H1 (cell line): ENCODE results near the gene IGLL1. TPM values are rescaled to one million over a fixed set of nuclear protein-coding genes. Genes with fewer than 3 reads are reported as not detected.
"Not testable (repeated sequence)": the region's sequence is repeated elsewhere in the genome, so short reads cannot be mapped to it uniquely, and the experiment has no call there.

Experiments
- CTCF ChIA-PET: fragments of 300-600 bp; sonication (Branson Sonifier 250); formaldehyde crosslinking; loops from one replicate; lab custom pipeline; 2021; ENCODE audit not compliant: partially characterized antibody; lab: Charles Lee
- POLR2A ChIA-PET: fragments of 300-600 bp; sonication (Branson Sonifier 250); formaldehyde crosslinking; loops from one replicate; lab custom pipeline; 2021; ENCODE audit warnings: inconsistent platforms; ENCODE audit not compliant: partially characterized antibody; lab: Charles Lee
- DNase-seq, 2 experiments: peaks; one replicate each; pipeline versions ENCODE4 v3.0.0 to v3.0.0-alpha.2; 2010 to 2022; ENCODE audit warnings: low spot score in 2 of 2, low read depth in 1 of 2, mixed read lengths in 1 of 2
- FAIRE-seq: peaks from 2 replicates; lab custom pipeline; 2011; peaks lifted over from hg19 to GRCh38; lab: Jason Lieb, UNC
- H2AFZ ChIP-seq: 2 replicates; pipeline ENCODE4 v1.8.1; 2012; ENCODE audit warnings: low read length, inconsistent platforms
- H2AK5ac ChIP-seq: 2 replicates; pipeline ENCODE4 v1.6.1; 2013; ENCODE audit warnings: low read depth, low read length
- H2BK120ac ChIP-seq: replicated peaks from 2 replicates; pipeline ENCODE3; 2013; ENCODE audit warnings: low read depth, low read length, inconsistent platforms
- H2BK12ac ChIP-seq: 2 replicates; pipeline ENCODE4 v1.6.1; 2013; ENCODE audit warnings: low read depth, low read length
- H2BK15ac ChIP-seq: 2 replicates; pipeline ENCODE4 v1.6.1; 2013; ENCODE audit warnings: low read length
- H2BK20ac ChIP-seq: 2 replicates; pipeline ENCODE4 v1.6.1; 2013; ENCODE audit warnings: low read length
- H2BK5ac ChIP-seq: 2 replicates; pipeline ENCODE4 v1.6.1; 2013; ENCODE audit warnings: low read depth, low read length
- H3K14ac ChIP-seq: 2 replicates; pipeline ENCODE4 v1.6.1; 2013; ENCODE audit warnings: inconsistent platforms; ENCODE audit not compliant: insufficient read length
- H3K18ac ChIP-seq: 2 replicates; pipeline ENCODE4 v1.6.1; 2013; ENCODE audit warnings: low read length; ENCODE audit errors: extremely low read depth
- H3K23ac ChIP-seq: 2 replicates; pipeline ENCODE4 v1.6.1; 2013; ENCODE audit warnings: inconsistent platforms; ENCODE audit not compliant: insufficient read length
- H3K23me2 ChIP-seq: 2 replicates; pipeline ENCODE4 v1.6.1; 2013; ENCODE audit warnings: low read depth, low read length
- H3K27ac ChIP-seq: 2 replicates; pipeline ENCODE4 v1.6.1; 2011; ENCODE audit warnings: low read depth, low read length, inconsistent platforms
- H3K27me3 ChIP-seq, 4 experiments: replicated peaks in 1 of 4; 1 replicate in 1 of 4; 2 replicates in 3 of 4; pipeline versions ENCODE4 v1.6.1 to v1.8.1; 2011 to 2013; ENCODE audit warnings: low read length in 3 of 4, mild to moderate bottlenecking in 3 of 4, inconsistent platforms in 2 of 4, mixed read lengths in 2 of 4, moderate library complexity in 1 of 4; ENCODE audit not compliant: control insufficient read depth in 3 of 4, insufficient read depth in 3 of 4; ENCODE audit errors: extremely low read depth in 1 of 4
- H3K36me3 ChIP-seq, 4 experiments: 2 replicates each; pipeline versions ENCODE4 v1.6.1 to v1.8.1; 2011 to 2013; ENCODE audit warnings: mild to moderate bottlenecking in 4 of 4, low read length in 3 of 4, moderate library complexity in 2 of 4, control low read depth in 1 of 4, inconsistent platforms in 1 of 4; ENCODE audit not compliant: insufficient read depth in 4 of 4, control insufficient read depth in 2 of 4
- H3K4ac ChIP-seq: replicated peaks from 2 replicates; pipeline ENCODE3; 2013; ENCODE audit warnings: low read length, low read depth, mixed read lengths, inconsistent platforms; ENCODE audit not compliant: insufficient read length
- H3K4me1 ChIP-seq, 4 experiments: replicated peaks in 1 of 4; 1 replicate in 1 of 4; 2 replicates in 3 of 4; pipeline versions ENCODE4 v1.6.1 to v1.8.1; 2011 to 2013; ENCODE audit warnings: low read length in 3 of 4, inconsistent platforms in 2 of 4, mixed read lengths in 1 of 4; ENCODE audit not compliant: insufficient read depth in 4 of 4, control insufficient read depth in 3 of 4
- H3K4me2 ChIP-seq, 2 experiments: 2 replicates each; pipeline versions ENCODE4 v1.6.1 to v1.8.1; 2011 to 2013; ENCODE audit warnings: low read depth in 2 of 2, low read length in 2 of 2, control low read depth in 1 of 2, inconsistent platforms in 1 of 2, mild to moderate bottlenecking in 1 of 2; ENCODE audit not compliant: insufficient read depth in 1 of 2
- H3K4me3 ChIP-seq, 4 experiments: fragments of 200-600, 300-600 bp in 1 of 4; sonication (generic), shearing (Covaris generic), sonication (Bioruptor Twin) in 1 of 4; 2 replicates each; pipeline versions ENCODE4 v1.5.1 to v1.8.1; 2011 to 2016; ENCODE audit warnings: low read length in 4 of 4, low read depth in 3 of 4, control low read depth in 2 of 4, inconsistent platforms in 2 of 4, mild to moderate bottlenecking in 2 of 4, mixed read lengths in 1 of 4, moderate library complexity in 1 of 4; ENCODE audit not compliant: insufficient read depth in 2 of 4; ENCODE audit errors: extremely low read depth in 1 of 4
- H3K56ac ChIP-seq: replicated peaks from 2 replicates; pipeline ENCODE3; 2013; ENCODE audit warnings: low read depth, mild to moderate bottlenecking, mixed read lengths, low read length, inconsistent platforms; ENCODE audit not compliant: insufficient read length
- H3K79me1 ChIP-seq: 2 replicates; pipeline ENCODE4 v1.6.1; 2013; ENCODE audit warnings: low read depth, low read length, control low read depth
- H3K79me2 ChIP-seq, 2 experiments: 2 replicates each; pipeline versions ENCODE4 v1.6.1 to v1.8.1; 2012 to 2013; ENCODE audit warnings: low read length in 2 of 2, mild to moderate bottlenecking in 2 of 2, inconsistent platforms in 1 of 2; ENCODE audit not compliant: insufficient read depth in 2 of 2, control insufficient read depth in 1 of 2
- H3K9ac ChIP-seq, 4 experiments: replicated peaks in 1 of 4; 1 replicate in 1 of 4; 2 replicates in 3 of 4; pipeline versions ENCODE4 v1.6.1 to v1.8.1; 2011 to 2013; ENCODE audit warnings: low read depth in 3 of 4, low read length in 3 of 4, control low read depth in 2 of 4, mild to moderate bottlenecking in 2 of 4, moderate library complexity in 2 of 4, inconsistent platforms in 1 of 4; ENCODE audit errors: extremely low read depth in 1 of 4
- H3K9me3 ChIP-seq, 2 experiments: 2 replicates each; pipeline versions ENCODE4 v1.6.1 to v1.8.1; 2012 to 2013; ENCODE audit warnings: mild to moderate bottlenecking in 2 of 2, moderate library complexity in 2 of 2, control low read depth in 1 of 2, inconsistent platforms in 1 of 2, low read depth in 1 of 2, low read length in 1 of 2, mixed read lengths in 1 of 2; ENCODE audit not compliant: insufficient read depth in 2 of 2
- H4K20me1 ChIP-seq, 2 experiments: replicated peaks in 1 of 2; 2 replicates each; pipeline versions ENCODE3 to v1.8.1; 2011 to 2013; ENCODE audit warnings: inconsistent platforms in 2 of 2, low read length in 2 of 2, mild to moderate bottlenecking in 1 of 2; ENCODE audit not compliant: insufficient read depth in 2 of 2, control insufficient read depth in 1 of 2
- H4K5ac ChIP-seq: 2 replicates; pipeline ENCODE4 v1.6.1; 2013; ENCODE audit warnings: low read length, low read depth, mixed read lengths, inconsistent platforms; ENCODE audit not compliant: insufficient read length
- H4K8ac ChIP-seq: 2 replicates; pipeline ENCODE4 v1.8.0; 2013; ENCODE audit warnings: mild to moderate bottlenecking, moderate library complexity, low read length, inconsistent platforms; ENCODE audit not compliant: insufficient read depth; ENCODE audit errors: extremely low read depth
- H4K91ac ChIP-seq: replicated peaks from 2 replicates; pipeline ENCODE3; 2013; ENCODE audit warnings: low read length, mixed read lengths, inconsistent platforms; ENCODE audit not compliant: insufficient read length
- RFX5 ChIP-seq: IDR thresholded peaks from 2 replicates; pipeline ENCODE4 v1.6.1; 2011; ENCODE audit warnings: low read depth, low read length, improper control_type of control experiment, borderline replicate concordance
- WGBS, 2 experiments: shearing (Covaris generic) in 1 of 2; methylation state at CpG; one replicate each; pipeline versions ENCODE4 v1.1.6 to v1.1.7; 2013 to 2015; ENCODE audit warnings: low lambda C conversion rate in 2 of 2, mixed read lengths in 2 of 2, inconsistent platforms in 1 of 2, low coverage in 1 of 2, missing lambda C conversion rate in 1 of 2; ENCODE audit not compliant: insufficient replicate concordance in 2 of 2, insufficient coverage in 1 of 2, insufficient read length in 1 of 2; ENCODE audit errors: extremely low coverage in 1 of 2, missing lambda C conversion rate in 1 of 2; 5-methylcytosine and 5-hydroxymethylcytosine counted together
- polyA plus RNA-seq, 7 experiments: library from polyadenylated mRNA; depleted of rRNA in 3 of 7; stranded (reverse) in 5 of 7; unstranded in 2 of 7; fragments of >200 nt in 5 of 7; fragments of 200-250 nt in 2 of 7; gene quantifications; 1 replicate in 5 of 7; 2 replicates in 1 of 7; 4 replicates in 1 of 7; pipeline versions ENCODE4 v1.2.1 to v1.2.3, GENCODE V29; 2011 to 2013; ENCODE audit warnings: missing spikeins in 2 of 7, mixed read lengths in 2 of 7
- total RNA-seq: library from RNA; stranded (reverse); fragmentation: NEBNext Ultra II Directional; extraction: Animal tissue kit (Norgen Biotek cat#: 25700); gene quantifications from 2 replicates; pipeline ENCODE4 v1.2.1, GENCODE V29; 2021

Gene IGLL1
- total and polyA plus RNA-seq, 2 of the 8 experiments (the other 6 are each of a cell fraction or from before 2014, with no cell fraction given) = not detected

- TF ChIP-seq RFX5 = no peak
Measured at GRCh38 chr22:23544852-23545251, 35.2 kb downstream of the IGLL1 start (continued).

- H3K79me1 ChIP-seq, H2BK120ac ChIP-seq, H3K4me3 ChIP-seq, H3K27ac ChIP-seq, H2BK20ac ChIP-seq, H3K9ac ChIP-seq, H4K91ac ChIP-seq, H2BK15ac ChIP-seq, H3K4me1 ChIP-seq, H3K18ac ChIP-seq, POLR2A ChIA-PET, H3K27me3 ChIP-seq, H3K23me2 ChIP-seq, H3K79me2 ChIP-seq, DNase-seq, H4K8ac ChIP-seq, H3K36me3 ChIP-seq, H3K14ac ChIP-seq, H3K4me2 ChIP-seq, H4K20me1 ChIP-seq, H2AFZ ChIP-seq, H3K4ac ChIP-seq, H4K5ac ChIP-seq, H3K9me3 ChIP-seq, H2AK5ac ChIP-seq, H2BK12ac ChIP-seq, H2BK5ac ChIP-seq, FAIRE-seq, H3K23ac ChIP-seq, H3K56ac ChIP-seq: not testable (repeated sequence)
- CTCF ChIA-PET = interaction anchor here (0.9 to 2.0 kb wide), 3 partner anchors 12 to 48 kb away, joined by 3 to 9 read pairs (median 6); no protein-coding TSS in a partner anchor
- WGBS, 2 experiments = 74% methylated on average over 1 of the region's 1 CpG; no CpG with 5 or more reads in 1 of the 2 experiments
Measured at GRCh38 chr22:23543506-23544000, 36.5 kb downstream of the IGLL1 start.
